G401 (cell line): Measurements from ENCODE around the gene THEMIS. TPM values are rescaled to one million over a fixed set of nuclear protein-coding genes. Genes with fewer than 3 reads are reported as not detected.
"Not testable (repeated sequence)": the region's sequence is repeated elsewhere in the genome, so short reads cannot be mapped to it uniquely, and the experiment has no call there.

Experiments used
- DNase-seq: peaks from one replicate; pipeline ENCODE4 v3.0.0-alpha.2; 2015; ENCODE audit warnings: low spot score
- in situ Hi-C: cut with HindIII; loops from 2 replicates; pipeline ENCODE4 v1.10.0; 2016; ENCODE audit warnings: low sequenced_read_pairs, mixed read lengths
- total RNA-seq: library from RNA; depleted of rRNA; stranded (reverse); fragments of >200 nt; shearing (Covaris generic); gene quantifications from 2 replicates; pipeline ENCODE4 v1.2.3, GENCODE V29; 2014

The THEMIS gene
- total RNA-seq, 1 experiment from 2014 or later, result not detected

- DNase-seq, result no peak
- in situ Hi-C loops, result no loop called here
These were observed 17.9 kb upstream of the THEMIS start for GRCh38 chr6:127918506-127919427.

GRCh38 chr6:127917766-127918165 lies 16.9 kb upstream of the THEMIS start:
- no peak for DNase-seq
- in situ Hi-C loops, result no loop called here

- DNase-seq, result no peak
These were observed 13.4 kb upstream of the THEMIS start for GRCh38 chr6:127914240-127914639.

GRCh38 chr6:127912914-127913313 lies 12.1 kb upstream of the THEMIS start:
- in situ Hi-C loops, result no loop called here
- no peak for DNase-seq

More at GRCh38 chr6:127914240-127914639, 13.4 kb upstream of the THEMIS start:
- in situ Hi-C loops, result no loop called here

- DNase-seq, result no peak
- in situ Hi-C loops, result no loop called here
These were observed 7.2 kb upstream of the THEMIS start for GRCh38 chr6:127907960-127908640.

GRCh38 chr6:127904160-127904559 lies 3.3 kb upstream of the THEMIS start:
- DNase-seq, result no peak
- in situ Hi-C loops, result no loop called here

- DNase-seq, result no peak
- in situ Hi-C loops, result no loop called here
These were observed 2.1 kb upstream of the THEMIS start for GRCh38 chr6:127902933-127903332.

- DNase-seq, result no peak
- in situ Hi-C loops, result no loop called here
These were observed 3.4 kb downstream of the THEMIS start for GRCh38 chr6:127897484-127897883.

- in situ Hi-C loops, result no loop called here
- DNase-seq, result no peak
These were observed 6.8 kb downstream of the THEMIS start for GRCh38 chr6:127894051-127894450.

GRCh38 chr6:127893541-127893940 lies 7.3 kb downstream of the THEMIS start:
- DNase-seq, result no peak

GRCh38 chr6:127891731-127892326 lies 9.0 kb downstream of the THEMIS start:
- in situ Hi-C loops, result no loop called here
- no peak for DNase-seq

More at GRCh38 chr6:127893541-127893940, 7.3 kb downstream of the THEMIS start:
- in situ Hi-C loops, result no loop called here

GRCh38 chr6:127886603-127887002 lies 14.3 kb downstream of the THEMIS start:
- in situ Hi-C loops, result no loop called here
- no peak for DNase-seq

- DNase-seq, result no peak
- in situ Hi-C loops, result no loop called here
These were observed 16.7 kb downstream of the THEMIS start for GRCh38 chr6:127884134-127884533.

GRCh38 chr6:127881949-127882348 lies 18.9 kb downstream of the THEMIS start:
- DNase-seq, in situ Hi-C loops: not testable (repeated sequence)

GRCh38 chr6:127880429-127880828 lies 20.4 kb downstream of the THEMIS start:
- DNase-seq, result no peak
- in situ Hi-C loops, result no loop called here

GRCh38 chr6:127879685-127880084 lies 21.2 kb downstream of the THEMIS start:
- in situ Hi-C loops, result no loop called here
- DNase-seq, result no peak

- in situ Hi-C loops, result no loop called here
- no peak for DNase-seq
These were observed 22.7 kb downstream of the THEMIS start for GRCh38 chr6:127878115-127878514.

GRCh38 chr6:127877231-127877630 lies 23.6 kb downstream of the THEMIS start:
- in situ Hi-C loops, result no loop called here
- DNase-seq, result no peak

- in situ Hi-C loops, result no loop called here
- no peak for DNase-seq
These were observed 31.0 kb downstream of the THEMIS start for GRCh38 chr6:127869772-127870404.
